Stimulated activated naive CD8-positive, alpha-beta T cell treated with anti-CD3 and anti-CD28 coated beads, Interleukin-15, Interleukin-2, amounts not matched to agents 100 ng/mL and 50 ng/mL, for 24 hours (primary cell): ENCODE measurements around the gene VOPP1.
"Not testable (repeated sequence)": the region's sequence is repeated elsewhere in the genome, so short reads cannot be mapped to it uniquely, and the experiment has no call there.

ENCODE experiments used
- H3K27ac Mint-ChIP-seq: one replicate; pipeline ENCODE4 v1.8.0; 2021; ENCODE audit warnings: mild to moderate bottlenecking, mixed read lengths
- H3K27me3 Mint-ChIP-seq: one replicate; pipeline ENCODE4 v1.8.0; 2021; ENCODE audit warnings: mixed read lengths
- H3K36me3 Mint-ChIP-seq: one replicate; pipeline ENCODE4 v1.8.0; 2021; ENCODE audit warnings: low read depth, mixed read lengths
- H3K4me1 Mint-ChIP-seq: one replicate; pipeline ENCODE4 v1.8.0; 2021; ENCODE audit warnings: low read depth, mixed read lengths
- H3K4me3 Mint-ChIP-seq: one replicate; pipeline ENCODE4 v1.8.0; 2021; ENCODE audit warnings: mild to moderate bottlenecking, mixed read lengths
- H3K9me3 Mint-ChIP-seq: one replicate; pipeline ENCODE4 v1.8.0; 2021; ENCODE audit warnings: mixed read lengths

The VOPP1 gene

DNA sequence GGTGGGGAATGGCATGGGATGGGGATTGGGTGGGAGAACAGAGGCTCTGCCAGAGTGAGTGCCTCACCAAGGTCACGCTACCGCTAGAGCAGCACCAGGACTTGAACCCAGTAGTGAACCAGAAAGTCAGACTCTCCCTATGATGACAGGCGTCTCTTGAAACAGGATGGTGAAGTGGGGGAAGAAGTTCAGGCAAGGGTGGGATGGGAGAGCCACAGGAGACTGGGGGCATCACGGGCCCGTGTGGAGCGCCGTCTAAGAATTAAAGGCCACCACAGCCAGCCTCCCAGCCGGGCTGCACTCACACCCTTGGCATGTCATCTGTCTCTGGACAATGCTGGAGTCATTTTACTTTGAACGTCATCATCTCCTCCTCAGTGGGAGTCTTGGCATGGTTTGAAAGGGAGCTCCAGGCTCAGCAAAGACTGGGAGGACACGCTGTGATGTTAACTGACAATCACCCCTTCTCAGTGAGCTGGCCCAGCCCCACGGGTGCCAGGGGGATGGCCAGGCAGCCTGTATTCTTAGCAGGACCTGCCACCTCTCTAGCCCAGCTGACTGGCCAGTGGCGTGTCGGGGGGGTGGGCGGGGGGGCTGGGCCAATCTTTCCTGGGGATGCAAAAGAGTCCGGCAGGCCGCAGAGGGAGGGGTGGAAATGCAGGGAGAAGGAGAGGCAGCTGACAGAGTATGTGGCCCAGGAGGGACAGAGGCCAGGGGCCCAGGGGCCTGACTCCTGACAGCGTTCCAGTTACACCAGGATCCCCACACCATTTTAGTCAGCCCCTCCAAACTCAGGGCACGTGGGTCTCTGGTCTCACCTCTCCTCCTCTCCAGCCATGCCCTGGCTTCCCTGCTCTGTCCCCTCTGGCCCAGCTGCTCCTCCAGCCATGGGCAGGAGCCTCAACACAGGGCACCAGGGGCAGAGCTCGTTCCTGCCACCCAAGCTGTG, 96.2 kb downstream of the VOPP1 start:
- no peaks in the 10 kb centered on the region for H3K9me3 Mint-ChIP-seq
- H3K4me1 Mint-ChIP-seq: peaks cover 64% of the 10 kb centered on the region
- H3K36me3 Mint-ChIP-seq: peaks cover 34% of the 10 kb centered on the region
- peak overlapping the region; percentile 80 for H3K27ac Mint-ChIP-seq
- no peaks in the 10 kb centered on the region for H3K27me3 Mint-ChIP-seq
- no peak overlapping the region for H3K4me3 Mint-ChIP-seq

DNA sequence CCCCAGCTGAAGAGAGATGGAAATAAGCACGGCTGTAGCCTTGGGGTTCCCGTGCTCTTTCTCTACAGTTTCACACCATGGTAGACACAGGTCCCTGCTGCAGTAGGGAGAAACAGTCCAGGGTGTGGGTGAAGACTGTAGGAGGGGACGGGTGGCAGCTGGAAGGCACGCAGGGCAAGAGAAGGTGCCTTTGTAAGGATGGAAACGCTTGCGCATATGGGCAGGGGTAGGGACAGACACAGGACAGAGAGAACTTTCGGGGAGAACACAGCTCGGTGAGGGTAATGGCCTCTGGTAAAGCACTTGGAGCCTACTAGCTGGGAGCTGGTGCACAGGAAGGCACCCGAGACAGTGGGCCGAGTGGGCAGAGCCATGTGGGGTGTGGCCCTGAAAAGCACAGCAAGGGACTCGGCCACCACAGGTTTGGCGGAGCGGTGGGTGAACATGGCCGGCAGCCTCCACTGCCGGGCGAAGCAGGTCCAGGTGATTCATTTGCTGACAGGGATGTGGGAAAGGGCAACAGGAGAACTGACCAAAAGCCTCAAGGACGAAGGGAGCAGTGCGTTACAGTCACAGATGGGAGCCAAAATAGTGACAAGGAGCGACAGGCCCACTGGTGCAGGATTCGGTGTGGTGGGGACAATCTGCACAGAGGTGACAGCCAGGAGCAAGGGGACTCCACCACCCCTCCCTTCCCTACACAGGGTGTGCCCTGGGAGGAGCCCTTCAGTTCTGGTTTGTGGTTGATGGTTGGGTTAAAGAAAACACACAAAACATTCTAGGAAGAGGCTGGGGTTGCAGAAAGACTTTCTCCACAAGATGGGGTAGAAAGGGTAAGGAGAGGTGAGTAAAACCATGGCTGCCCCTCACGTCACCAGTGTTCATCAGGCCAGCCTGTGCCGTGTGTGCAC, 97.1 kb downstream of the VOPP1 start:
- no peaks in the 10 kb centered on the region for H3K9me3 Mint-ChIP-seq
- peaks cover 26% of the 10 kb centered on the region for H3K36me3 Mint-ChIP-seq
- no peaks in the 10 kb centered on the region for H3K27me3 Mint-ChIP-seq
- no peak overlapping the region for H3K4me3 Mint-ChIP-seq
- peaks cover 62% of the 10 kb centered on the region for H3K4me1 Mint-ChIP-seq
- peak overlapping the region; percentile 80 for H3K27ac Mint-ChIP-seq

DNA sequence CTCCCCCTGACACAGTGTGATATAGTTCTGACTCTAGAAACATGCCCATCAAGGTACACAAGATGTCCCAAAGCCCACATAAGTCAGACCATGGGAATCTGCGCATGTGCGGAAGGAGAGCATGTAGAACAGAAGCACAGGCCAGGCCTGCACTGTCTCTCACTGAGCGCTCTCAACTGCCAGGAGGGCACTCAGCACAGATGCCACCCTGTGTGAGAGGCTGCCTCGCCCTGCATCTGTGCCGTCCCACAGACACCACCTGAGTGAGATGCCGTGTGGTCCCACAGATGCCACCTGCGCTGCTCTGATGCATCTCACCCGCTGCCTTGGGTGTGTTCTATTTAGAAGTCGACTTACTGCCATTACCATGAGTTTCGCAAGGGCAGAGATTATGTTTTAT, 98.4 kb downstream of the VOPP1 start:
- Mint-ChIP-seq H3K27ac (peak overlapping the region; percentile 45), H3K9me3 (no peaks in the 10 kb centered on the region), H3K4me1 (peaks cover 72% of the 10 kb centered on the region), H3K36me3 (peaks cover 24% of the 10 kb centered on the region), H3K4me3 (no peak overlapping the region), H3K27me3 (no peaks in the 10 kb centered on the region)

DNA sequence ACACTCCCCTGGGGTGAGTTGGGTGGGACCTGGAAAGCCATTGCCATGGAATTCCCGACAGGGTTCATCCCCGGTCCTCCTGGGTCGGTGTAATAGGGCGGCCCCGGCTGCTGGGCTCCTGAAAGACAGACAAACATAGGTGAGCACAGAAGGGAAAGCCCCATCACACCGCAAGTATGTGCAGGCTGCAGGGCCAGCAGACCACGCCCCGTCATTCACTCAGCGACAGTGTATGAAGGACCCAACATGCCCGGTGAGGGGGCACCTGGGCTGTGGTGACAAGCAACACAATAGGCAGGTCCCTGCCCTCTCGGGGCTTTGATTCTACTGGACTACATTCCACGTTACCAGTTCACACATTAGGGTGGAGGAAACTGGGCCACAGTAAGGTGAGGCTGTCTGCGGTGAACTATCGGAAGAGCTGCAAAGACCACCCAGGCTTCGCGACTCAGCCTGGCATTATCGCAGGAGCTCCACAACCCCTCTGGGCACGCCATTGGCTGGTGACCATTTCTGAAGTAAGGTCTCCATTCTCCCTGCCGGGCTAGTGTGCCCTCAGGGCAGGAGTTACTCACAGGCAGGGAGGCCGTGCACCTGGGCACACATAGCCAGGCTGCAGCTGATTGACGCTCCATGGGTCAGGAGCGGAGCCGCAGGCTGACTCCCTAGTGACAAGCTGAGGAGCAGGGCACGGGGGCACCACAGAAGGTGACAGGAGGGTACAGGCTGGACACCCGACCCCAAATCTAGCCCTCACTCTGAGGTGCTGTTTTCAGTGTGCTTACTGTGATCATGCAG, 99.2 kb downstream of the VOPP1 start:
- Mint-ChIP-seq H3K4me1 (peaks cover 74% of the 10 kb centered on the region), H3K27ac (peak overlapping the region; percentile 45), H3K36me3 (peaks cover 25% of the 10 kb centered on the region), H3K27me3 (no peaks in the 10 kb centered on the region), H3K9me3 (no peaks in the 10 kb centered on the region), H3K4me3 (no peak overlapping the region)

DNA sequence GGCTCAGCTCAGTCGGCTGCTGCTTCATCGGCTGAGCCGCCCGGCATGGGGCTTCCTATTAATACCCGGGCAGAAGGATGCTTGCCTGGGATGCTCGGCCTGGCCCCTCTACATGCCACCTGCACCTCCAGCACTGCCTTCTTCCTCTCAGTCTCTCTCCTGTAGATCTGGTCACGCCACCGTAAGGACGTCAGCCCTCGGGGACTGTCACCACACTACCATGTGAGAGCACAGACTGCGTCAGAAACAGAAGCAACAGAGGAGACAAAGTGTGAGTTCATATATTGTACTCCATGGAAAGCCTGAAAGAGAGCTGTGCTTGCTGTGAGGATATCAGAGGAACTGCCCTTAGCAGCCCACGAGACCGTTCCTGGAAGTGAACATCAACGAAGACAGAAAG, 99.9 kb downstream of the VOPP1 start:
- peaks cover 26% of the 10 kb centered on the region for H3K36me3 Mint-ChIP-seq
- peaks cover 71% of the 10 kb centered on the region for H3K4me1 Mint-ChIP-seq
- not testable (repeated sequence) for H3K27ac Mint-ChIP-seq, H3K9me3 Mint-ChIP-seq, H3K27me3 Mint-ChIP-seq, H3K4me3 Mint-ChIP-seq

DNA sequence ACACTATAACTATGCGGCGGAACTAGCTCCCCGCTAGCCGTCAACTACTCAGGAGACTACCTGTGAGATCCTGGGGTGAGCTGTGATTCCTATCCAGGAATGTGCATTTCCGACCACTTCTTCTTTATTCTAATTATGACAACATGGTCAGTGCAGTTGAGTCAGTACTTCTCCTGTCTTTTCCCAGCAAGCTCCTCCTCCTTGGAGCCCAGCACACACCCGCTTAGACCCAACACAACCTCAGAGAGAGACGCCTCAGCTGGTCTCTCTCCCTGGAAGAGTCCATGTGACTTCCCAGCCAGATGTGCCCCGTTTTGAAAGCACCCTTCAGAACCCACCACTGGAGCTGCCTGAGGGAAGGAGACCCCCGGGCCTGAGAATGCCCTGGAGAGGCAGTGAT, 100.7 kb downstream of the VOPP1 start:
- H3K27ac Mint-ChIP-seq, H3K9me3 Mint-ChIP-seq, H3K27me3 Mint-ChIP-seq, H3K4me3 Mint-ChIP-seq: not testable (repeated sequence)
- peaks cover 65% of the 10 kb centered on the region for H3K4me1 Mint-ChIP-seq
- peaks cover 31% of the 10 kb centered on the region for H3K36me3 Mint-ChIP-seq

DNA sequence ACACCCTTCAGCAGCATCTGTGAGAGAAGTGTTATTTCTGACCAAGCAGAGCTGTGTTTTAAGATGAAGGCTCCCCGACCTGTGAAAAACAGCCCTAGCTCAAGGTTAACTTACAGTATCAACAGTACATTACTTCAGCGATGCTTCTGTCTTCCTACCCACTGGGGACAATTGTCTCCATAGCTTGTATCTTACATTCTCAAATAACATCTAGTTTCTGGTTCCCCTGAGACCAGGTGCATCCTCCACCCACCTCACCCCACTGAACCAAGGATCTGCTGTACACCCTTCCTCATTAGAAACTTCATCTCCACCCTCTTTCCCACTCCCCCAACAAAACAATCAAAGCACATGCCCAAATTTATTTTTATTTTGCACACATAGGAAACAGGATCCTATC, 102.0 kb downstream of the VOPP1 start:
- Mint-ChIP-seq H3K9me3 (no peaks in the 10 kb centered on the region), H3K27me3 (no peaks in the 10 kb centered on the region), H3K27ac (peak overlapping the region; percentile 15), H3K4me3 (no peak overlapping the region), H3K4me1 (peaks cover 54% of the 10 kb centered on the region), H3K36me3 (peaks cover 40% of the 10 kb centered on the region)

DNA sequence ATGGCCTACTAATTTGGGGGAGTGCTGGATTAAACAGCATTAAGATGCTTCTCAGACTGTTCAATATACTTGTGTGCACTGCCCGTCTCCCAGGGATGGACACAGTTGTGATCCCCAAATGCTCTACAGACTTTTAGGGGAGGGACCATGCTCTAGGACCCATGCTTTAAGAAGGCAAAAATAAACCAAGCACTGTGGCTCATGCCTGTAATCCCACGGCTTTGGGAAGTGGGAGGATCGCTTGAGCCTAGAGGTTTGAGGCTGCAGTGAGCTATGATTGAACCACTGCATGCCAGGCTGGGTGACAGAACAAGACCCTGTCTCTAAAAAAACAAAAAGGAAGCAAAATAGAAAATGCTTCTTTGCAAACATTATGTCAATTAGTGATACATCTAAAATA, 102.6 kb downstream of the VOPP1 start:
- no peak overlapping the region for H3K4me3 Mint-ChIP-seq
- no peak overlapping the region for H3K27ac Mint-ChIP-seq
- no peaks in the 10 kb centered on the region for H3K27me3 Mint-ChIP-seq
- H3K36me3 Mint-ChIP-seq: peaks cover 40% of the 10 kb centered on the region
- no peaks in the 10 kb centered on the region for H3K9me3 Mint-ChIP-seq
- peaks cover 48% of the 10 kb centered on the region for H3K4me1 Mint-ChIP-seq

DNA sequence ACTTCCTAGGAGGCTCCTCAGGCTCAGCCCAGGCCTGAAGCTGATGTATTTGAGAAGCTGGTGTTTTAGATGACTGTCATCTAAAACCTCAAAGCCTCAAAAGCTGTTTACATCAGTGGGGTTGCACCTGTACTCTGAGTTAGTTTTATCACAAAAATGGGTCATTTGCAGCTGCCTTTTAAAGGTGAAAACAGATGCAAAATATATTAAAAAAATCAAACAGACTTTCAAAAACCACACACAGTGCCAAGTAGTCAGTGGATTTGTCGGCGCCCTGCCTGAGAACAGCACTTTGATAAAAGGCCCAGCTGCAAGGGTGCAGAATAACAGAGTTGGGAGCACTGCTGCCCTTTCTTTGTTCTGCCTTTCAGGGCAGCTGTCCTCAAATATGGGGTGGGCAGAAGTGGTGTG, 103.0 kb downstream of the VOPP1 start:
- peaks cover 40% of the 10 kb centered on the region for H3K36me3 Mint-ChIP-seq
- H3K4me3 Mint-ChIP-seq: no peak overlapping the region
- H3K9me3 Mint-ChIP-seq: no peaks in the 10 kb centered on the region
- no peak overlapping the region for H3K27ac Mint-ChIP-seq
- peaks cover 44% of the 10 kb centered on the region for H3K4me1 Mint-ChIP-seq
- no peaks in the 10 kb centered on the region for H3K27me3 Mint-ChIP-seq

DNA sequence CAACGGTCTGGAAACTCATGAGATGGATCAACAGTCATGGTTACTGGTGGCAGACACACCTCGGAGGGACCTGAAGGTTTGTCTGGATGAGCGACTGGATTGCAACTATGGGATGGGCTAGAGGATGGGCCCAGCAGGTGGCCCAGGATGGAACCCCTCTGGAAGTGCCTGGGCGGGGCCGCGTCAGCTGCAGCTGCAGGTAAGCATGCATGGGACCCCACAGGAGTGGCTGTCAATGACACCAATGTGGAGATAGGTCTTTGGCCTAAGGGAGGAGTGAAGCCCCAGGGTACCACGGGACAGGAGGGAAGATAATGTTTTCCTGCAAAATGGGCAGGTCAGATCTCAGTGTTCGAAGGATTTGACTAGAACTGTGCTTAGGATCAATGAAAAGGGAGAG, 103.8 kb downstream of the VOPP1 start:
- Mint-ChIP-seq H3K4me1 (peaks cover 36% of the 10 kb centered on the region), H3K27ac (peak overlapping the region; percentile 26), H3K9me3 (no peaks in the 10 kb centered on the region), H3K36me3 (peaks cover 46% of the 10 kb centered on the region), H3K4me3 (peak overlapping the region; percentile 1), H3K27me3 (no peaks in the 10 kb centered on the region)

DNA sequence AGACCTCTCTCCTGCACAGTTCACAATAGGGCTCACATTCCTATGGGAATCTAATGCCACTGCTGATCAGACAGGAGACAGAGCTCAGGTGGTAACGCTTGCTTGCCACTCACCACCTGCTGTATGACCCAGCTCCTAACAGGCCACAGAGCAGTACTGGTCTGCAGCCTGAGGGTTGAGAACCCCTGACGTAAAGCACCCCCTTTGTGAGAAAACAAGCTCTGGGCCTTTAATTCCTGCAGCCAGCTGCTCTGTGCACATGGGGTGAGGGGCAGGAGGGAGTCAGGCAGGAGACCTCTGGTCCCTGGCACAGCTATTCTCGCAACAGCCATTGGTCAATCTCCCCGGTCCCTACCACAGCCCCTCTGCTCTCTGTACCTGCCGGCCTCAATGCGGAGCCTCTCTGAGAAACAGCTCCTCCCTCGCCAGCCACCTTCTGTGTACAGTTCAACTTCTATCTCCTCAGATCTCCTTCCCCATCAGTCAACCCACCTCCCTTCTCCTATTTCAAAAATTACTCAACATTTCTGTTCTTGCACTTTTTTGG, 105.2 kb downstream of the VOPP1 start:
- peak overlapping the region; percentile 45 for H3K27ac Mint-ChIP-seq

DNA sequence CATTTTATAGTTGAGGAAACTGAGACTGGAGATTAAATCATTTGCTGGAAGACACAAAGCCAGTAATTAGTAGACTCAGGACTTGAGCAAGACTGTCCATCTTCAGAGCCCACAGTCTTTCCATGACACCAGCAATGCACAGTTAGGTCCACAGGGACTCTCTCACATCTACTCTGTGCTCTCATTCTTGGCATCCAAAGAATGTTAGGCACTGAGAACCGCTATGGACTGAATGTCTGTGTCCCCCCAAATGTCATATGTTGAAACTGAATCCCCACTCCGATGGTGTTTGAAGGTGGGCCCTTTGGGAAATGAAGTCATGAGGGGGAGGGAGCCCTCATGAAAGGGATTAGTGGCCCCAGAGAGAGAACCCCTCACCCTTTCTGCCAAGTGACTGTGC, 106.6 kb downstream of the VOPP1 start:
- H3K4me1 Mint-ChIP-seq: peaks cover 44% of the 10 kb centered on the region
- no peak overlapping the region for H3K27ac Mint-ChIP-seq
- no peak overlapping the region for H3K4me3 Mint-ChIP-seq
- H3K9me3 Mint-ChIP-seq: peaks cover 10% of the 10 kb centered on the region
- no peaks in the 10 kb centered on the region for H3K27me3 Mint-ChIP-seq
- H3K36me3 Mint-ChIP-seq: peaks cover 57% of the 10 kb centered on the region

More for the DNA sequence above, 105.2 kb downstream of the VOPP1 start:
- no peak overlapping the region for H3K4me3 Mint-ChIP-seq
- H3K4me1 Mint-ChIP-seq: peaks cover 43% of the 10 kb centered on the region
- peaks cover 3% of the 10 kb centered on the region for H3K9me3 Mint-ChIP-seq
- H3K27me3 Mint-ChIP-seq: no peaks in the 10 kb centered on the region
- peaks cover 56% of the 10 kb centered on the region for H3K36me3 Mint-ChIP-seq

DNA sequence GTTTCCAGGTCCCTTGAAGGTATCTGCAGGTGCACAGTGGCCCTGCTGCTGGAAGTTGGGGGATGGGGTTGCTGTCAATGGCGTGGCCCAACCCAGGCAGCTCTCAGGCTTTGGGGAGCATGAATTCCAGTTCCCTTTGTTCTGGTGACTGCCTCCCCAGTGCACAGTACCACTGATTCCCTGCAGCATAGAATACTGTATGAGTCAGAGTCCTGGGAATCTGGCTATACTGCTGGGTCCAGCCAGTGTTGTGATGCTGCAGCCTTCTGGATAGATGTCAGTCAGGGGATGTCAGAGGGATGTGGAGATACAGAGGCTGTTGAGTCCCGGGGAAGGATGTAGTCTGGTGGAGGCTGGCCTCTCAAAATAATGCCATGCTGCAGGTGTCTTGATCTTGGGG, 107.9 kb downstream of the VOPP1 start:
- Mint-ChIP-seq H3K27ac (no peak overlapping the region), H3K27me3 (no peaks in the 10 kb centered on the region), H3K36me3 (peaks cover 68% of the 10 kb centered on the region), H3K9me3 (peaks cover 20% of the 10 kb centered on the region), H3K4me1 (peaks cover 33% of the 10 kb centered on the region), H3K4me3 (no peak overlapping the region)

DNA sequence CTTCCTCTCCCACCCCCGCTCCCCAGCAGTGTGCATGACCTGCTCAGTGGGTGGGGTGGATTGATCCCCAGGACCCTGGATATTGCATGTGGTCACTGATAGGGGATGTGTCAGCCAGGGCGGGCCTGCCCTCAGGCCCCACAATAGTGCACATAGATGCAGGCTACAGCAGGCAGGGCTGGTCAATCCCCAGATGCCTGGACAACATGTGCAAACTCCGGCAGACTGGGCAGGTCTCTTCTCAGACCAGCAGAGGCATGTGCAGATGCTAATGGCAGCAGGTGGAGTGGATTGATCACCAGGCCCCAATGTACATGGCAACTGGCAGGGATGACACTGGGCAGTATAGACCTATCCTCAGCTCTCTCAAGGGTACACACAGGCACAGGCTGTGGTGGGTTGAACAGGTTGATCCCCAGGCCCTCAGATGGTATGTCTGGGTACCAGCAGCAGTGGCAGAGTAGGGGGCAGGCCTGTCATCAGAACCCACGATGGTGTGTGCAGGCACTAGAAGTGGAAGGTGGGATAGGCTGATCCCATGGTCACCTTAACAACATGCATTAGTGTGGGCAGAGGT, 108.5 kb downstream of the VOPP1 start:
- Mint-ChIP-seq H3K9me3 (peaks cover 26% of the 10 kb centered on the region), H3K36me3 (peaks cover 70% of the 10 kb centered on the region), H3K27me3 (no peaks in the 10 kb centered on the region), H3K4me3 (no peak overlapping the region), H3K4me1 (peaks cover 27% of the 10 kb centered on the region), H3K27ac (no peak overlapping the region)
